Ascending aorta (tissue), 2 donors: ENCODE results near the gene NOTCH3. TPM values are rescaled to one million over a fixed set of nuclear protein-coding genes. Genes with fewer than 3 reads are reported as not detected.

Experiments
- DNase-seq, 2 donors: peaks; one replicate each; pipeline ENCODE4 v3.0.0-alpha.2; 2019; ENCODE audit warnings: low spot score in 2 of 2
- H3K27ac ChIP-seq, 2 donors: fragments of 200-600 bp; sonication (generic); one replicate each; pipeline ENCODE4 v1.5.1; 2016 to 2017; ENCODE audit warnings: mild to moderate bottlenecking in 1 of 2
- H3K27me3 ChIP-seq: fragments of 200-600 bp; sonication (generic); one replicate; pipeline ENCODE4 v1.5.1; 2017
- H3K36me3 ChIP-seq, 2 donors: fragments of 200-600 bp; sonication (generic); one replicate each; pipeline ENCODE4 v1.5.1; 2016
- H3K4me1 ChIP-seq, 2 donors: fragments of 200-600 bp; sonication (generic); one replicate each; pipeline ENCODE4 v1.5.1; 2016 to 2017; ENCODE audit warnings: mild to moderate bottlenecking in 1 of 2
- H3K4me3 ChIP-seq, 2 donors: fragments of 200-600 bp; sonication (generic); one replicate each; pipeline ENCODE4 v1.5.1; 2016 to 2017; ENCODE audit warnings: mild to moderate bottlenecking in 1 of 2
- H3K9me3 ChIP-seq, 2 donors: fragments of 200-600 bp; sonication (generic); one replicate each; pipeline ENCODE4 v1.5.1; 2016
- intact Hi-C: fragments of 100-400 bp; cut with DNase I; formaldehyde crosslinking; loops from one replicate; pipeline ENCODE4 v1.15.1; 2023
- total RNA-seq: library from RNA; depleted of rRNA; stranded (reverse); fragments of >200 nt; gene quantifications from one replicate; pipeline ENCODE4 v1.1.0, GENCODE V29; 2016
- TF ChIP-seq, protein P1 (sequence below), 3 experiments: fragments of 200-600 bp in 2 of 3; fragments of 450-650 bp in 1 of 3; sonication (generic) in 2 of 3; IDR thresholded peaks; one replicate each; pipeline ENCODE4 v1.5.1; 2016 to 2019; ENCODE audit warnings: antibody characterized with exemption in 3 of 3, mild to moderate bottlenecking in 1 of 3, moderate library complexity in 1 of 3

Gene NOTCH3
- 524 TPM for total RNA-seq

DNA sequence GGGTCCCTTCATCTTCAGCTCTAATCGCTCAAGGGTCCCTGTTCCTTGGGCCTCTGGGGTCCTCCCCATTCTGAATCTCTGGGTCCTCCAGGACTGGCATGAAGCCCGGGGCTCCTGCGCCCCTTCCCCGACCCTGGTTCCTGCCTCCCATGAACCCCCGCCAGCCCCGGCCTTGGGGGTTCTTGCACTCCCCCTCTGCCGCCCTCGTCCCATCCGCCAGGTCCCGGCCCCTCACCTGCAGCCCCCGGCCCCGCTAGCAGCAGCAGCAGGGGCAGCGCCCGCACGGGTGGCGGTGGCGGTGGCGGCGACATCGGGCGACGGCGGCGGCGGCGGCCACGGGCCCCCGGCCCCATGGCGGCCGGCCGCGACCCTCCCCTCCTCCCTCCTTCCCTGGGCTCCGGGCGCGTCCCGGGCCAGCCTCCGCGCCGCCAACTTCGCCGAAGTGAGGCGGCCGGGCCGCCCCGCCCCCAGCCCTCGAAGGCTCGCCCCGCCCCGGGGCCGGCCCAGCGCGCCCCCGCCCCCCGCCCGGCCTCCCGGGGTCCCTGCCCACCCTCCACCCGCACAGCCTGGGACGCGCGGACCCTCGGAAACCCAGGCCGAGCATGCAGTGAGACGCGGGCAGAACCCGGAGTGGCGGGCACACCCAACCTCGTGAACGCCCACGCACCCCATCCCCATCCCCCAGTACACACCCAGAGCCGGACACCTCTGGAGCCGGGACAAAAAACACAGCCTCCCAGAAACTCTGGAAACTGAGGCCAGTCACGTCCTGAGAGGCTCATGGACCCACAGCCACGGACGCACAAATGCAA, at the start of gene NOTCH3:
Gene NOTCH3 (minus strand): TSS at position 443 of the 812 bp plus-strand sequence. CDS start 90 bp downstream, at position 353.
- peak within 1 kb of the TSS; percentile 96 for H3K27ac ChIP-seq
- H3K36me3 ChIP-seq, result no peaks in the 10 kb centered on the region
- H3K9me3 ChIP-seq, result no peaks in the 10 kb centered on the region
- peaks cover 0 to 32% of the 10 kb centered on the region in 2 donors for H3K4me1 ChIP-seq
- no peaks in the 10 kb centered on the region for H3K27me3 ChIP-seq
- intact Hi-C loops, result no loop called here
- H3K4me3 ChIP-seq, result peak within 1 kb of the TSS; percentile 75 to 94
- no peak for DNase-seq
- TF ChIP-seq, protein P1, sequence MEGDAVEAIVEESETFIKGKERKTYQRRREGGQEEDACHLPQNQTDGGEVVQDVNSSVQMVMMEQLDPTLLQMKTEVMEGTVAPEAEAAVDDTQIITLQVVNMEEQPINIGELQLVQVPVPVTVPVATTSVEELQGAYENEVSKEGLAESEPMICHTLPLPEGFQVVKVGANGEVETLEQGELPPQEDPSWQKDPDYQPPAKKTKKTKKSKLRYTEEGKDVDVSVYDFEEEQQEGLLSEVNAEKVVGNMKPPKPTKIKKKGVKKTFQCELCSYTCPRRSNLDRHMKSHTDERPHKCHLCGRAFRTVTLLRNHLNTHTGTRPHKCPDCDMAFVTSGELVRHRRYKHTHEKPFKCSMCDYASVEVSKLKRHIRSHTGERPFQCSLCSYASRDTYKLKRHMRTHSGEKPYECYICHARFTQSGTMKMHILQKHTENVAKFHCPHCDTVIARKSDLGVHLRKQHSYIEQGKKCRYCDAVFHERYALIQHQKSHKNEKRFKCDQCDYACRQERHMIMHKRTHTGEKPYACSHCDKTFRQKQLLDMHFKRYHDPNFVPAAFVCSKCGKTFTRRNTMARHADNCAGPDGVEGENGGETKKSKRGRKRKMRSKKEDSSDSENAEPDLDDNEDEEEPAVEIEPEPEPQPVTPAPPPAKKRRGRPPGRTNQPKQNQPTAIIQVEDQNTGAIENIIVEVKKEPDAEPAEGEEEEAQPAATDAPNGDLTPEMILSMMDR (IDR thresholded peaks at IDR 0.05), result no peak

DNA sequence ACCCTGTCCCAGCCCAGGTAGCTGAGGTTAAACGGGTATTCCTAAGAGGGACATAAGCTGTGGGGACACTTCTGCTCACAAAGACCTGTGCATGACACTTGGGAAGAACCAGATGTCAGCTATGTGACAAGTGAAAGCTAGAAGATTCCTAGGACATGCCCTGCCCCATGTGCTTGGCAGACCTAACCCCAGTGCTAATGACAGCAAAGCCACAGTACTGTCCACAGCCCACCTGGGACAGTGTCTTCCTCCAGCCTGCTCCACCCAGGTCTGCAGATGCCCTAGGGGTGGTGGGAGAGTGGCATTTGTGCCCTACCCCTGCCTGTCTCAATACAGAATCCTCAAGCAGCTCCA, 49.8 kb upstream of the NOTCH3 start:
- H3K27me3 ChIP-seq, result no peaks in the 10 kb centered on the region
- intact Hi-C loops, result loop anchor here (2.0 to 5.0 kb wide), 4 partner anchors 123 to 1082 kb away; partner anchors contain the start of genes SYDE1 and WIZ
- TF ChIP-seq, protein P1 (IDR thresholded peaks at IDR 0.05), result no peak
- peak overlapping the region; percentile 34 to 46 for H3K4me3 ChIP-seq
- peaks cover 29 to 42% of the 10 kb centered on the region in 2 donors for H3K36me3 ChIP-seq
- H3K9me3 ChIP-seq, result no peaks in the 10 kb centered on the region
- peaks cover 49 to 77% of the 10 kb centered on the region in 2 donors for H3K4me1 ChIP-seq
- DNase-seq, result no peak
- H3K27ac ChIP-seq, result peak overlapping the region; percentile 96 to 99

DNA sequence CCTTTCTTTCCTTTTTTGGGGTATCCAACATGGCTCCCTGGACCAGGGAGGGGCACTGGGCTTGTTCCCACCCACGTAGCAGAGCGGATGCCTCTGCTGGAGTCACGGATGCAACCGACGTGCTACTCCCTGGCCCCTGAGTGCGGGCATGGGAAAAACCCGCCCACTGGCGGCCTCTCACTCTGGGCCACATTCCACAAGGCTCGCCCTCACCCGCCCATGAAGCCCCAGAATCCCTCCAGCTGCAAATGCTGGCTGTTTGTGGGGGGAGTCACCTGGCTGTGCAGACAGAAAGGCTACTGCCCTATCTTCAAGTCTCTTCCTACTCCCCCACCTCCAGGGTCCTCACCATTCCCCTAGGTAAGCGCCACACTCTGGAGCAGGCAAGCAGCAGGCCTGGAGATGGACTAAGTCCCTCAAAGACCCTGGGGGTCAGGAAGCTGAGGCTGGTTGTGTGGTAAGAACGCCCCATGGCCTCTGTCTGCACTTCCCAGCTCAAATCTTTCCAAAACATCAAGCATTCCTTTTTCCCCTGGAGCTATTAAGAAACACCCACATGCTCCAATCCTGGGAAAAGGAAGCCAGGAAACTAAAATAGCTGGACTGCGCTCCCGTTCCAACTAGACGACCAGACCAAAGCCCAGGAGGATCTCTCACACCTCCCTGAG, 49.3 kb upstream of the NOTCH3 start:
- intact Hi-C loops, result loop anchor here (2.0 to 5.0 kb wide), 5 partner anchors 38 to 1082 kb away; partner anchors contain the start of genes SYDE1 and WIZ
- H3K9me3 ChIP-seq, result no peaks in the 10 kb centered on the region
- H3K27me3 ChIP-seq, result no peaks in the 10 kb centered on the region
- H3K27ac ChIP-seq, result peak overlapping the region; percentile 96 to 99
- DNase-seq, result peak in 1 of 2 donors; percentile 90
- peak overlapping the region; percentile 34 to 46 for H3K4me3 ChIP-seq
- peaks cover 53 to 82% of the 10 kb centered on the region in 2 donors for H3K4me1 ChIP-seq
- TF ChIP-seq, protein P1 (IDR thresholded peaks at IDR 0.05), result no peak
- peaks cover 24 to 40% of the 10 kb centered on the region in 2 donors for H3K36me3 ChIP-seq

DNA sequence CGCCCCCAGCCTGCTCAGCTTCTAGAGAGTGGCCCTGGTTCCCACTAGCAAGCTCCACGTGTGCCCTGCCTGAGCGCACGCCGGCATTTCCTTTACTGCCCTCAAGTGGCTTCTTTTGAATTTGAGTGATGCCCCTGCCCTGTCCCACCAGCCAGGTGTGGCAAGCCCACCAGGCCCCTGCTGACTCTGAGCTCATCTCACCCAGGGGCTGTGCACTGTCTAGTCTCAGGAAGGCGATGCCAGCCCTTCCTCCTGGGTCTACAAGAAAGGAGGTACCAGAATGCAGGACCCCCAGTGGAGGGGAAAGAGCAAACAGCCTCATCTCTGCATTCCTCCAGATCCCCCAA, 48.7 kb upstream of the NOTCH3 start:
- Histone ChIP-seq H3K27me3 (no peaks in the 10 kb centered on the region), H3K4me3 (peak overlapping the region; percentile 19 to 46), H3K36me3 (peaks cover 19 to 36% of the 10 kb centered on the region in 2 donors), H3K9me3 (no peaks in the 10 kb centered on the region), H3K27ac (peak overlapping the region; percentile 96 to 99), H3K4me1 (peaks cover 57 to 88% of the 10 kb centered on the region in 2 donors)
- TF ChIP-seq, protein P1 (IDR thresholded peaks at IDR 0.05), result no peak
- intact Hi-C loops, result loop anchor here (5.0 kb wide), 1 partner anchor 37 kb away; no protein-coding TSS in a partner anchor
- no peak for DNase-seq

DNA sequence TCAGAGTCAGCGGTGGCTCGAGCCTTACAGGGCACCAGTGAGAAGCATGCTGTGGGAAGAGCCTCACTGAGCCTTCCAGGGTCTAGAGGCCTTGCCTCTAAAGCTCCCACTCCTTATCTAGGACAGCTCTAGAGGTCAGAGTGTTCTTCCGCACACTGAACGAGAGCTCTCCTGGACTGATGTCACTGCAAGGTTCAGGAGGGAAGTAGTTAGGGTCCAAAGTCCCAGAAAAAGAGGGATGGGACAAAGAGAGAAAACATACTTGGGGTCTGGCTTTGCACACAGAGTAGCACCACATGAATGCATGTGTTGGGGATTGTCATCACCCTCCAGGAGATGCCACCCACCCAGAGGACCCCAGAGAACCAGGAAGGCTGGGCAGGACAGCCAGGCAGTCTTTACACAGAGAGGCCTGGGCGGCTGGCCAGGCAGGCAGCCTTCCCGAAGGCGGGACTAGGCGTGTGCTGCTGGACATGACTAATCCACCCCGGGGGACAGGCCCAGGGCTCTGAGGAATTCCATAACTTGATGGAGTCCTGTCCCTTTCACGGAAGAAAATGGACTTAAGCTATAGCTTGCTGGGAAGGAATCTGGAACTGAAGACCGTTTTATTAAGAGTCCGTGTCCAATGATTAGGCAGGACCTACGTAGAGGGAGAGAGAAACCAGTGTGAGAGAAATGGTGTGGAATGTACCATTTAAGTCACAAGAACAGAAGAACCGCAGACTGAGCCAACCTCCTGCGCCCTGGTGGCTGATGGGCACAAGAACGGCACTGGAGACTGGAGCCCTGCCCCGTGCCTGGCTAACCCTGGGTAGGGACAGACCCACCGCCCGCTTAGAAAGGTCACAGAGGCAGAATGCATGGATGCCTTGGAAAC, 48.1 kb upstream of the NOTCH3 start:
- TF ChIP-seq, protein P1 (IDR thresholded peaks at IDR 0.05), result no peak
- Histone ChIP-seq H3K4me1 (peaks cover 57 to 88% of the 10 kb centered on the region in 2 donors), H3K27ac (peak overlapping the region; percentile 96 to 99), H3K9me3 (no peaks in the 10 kb centered on the region), H3K4me3 (peak overlapping the region in 1 of 2 donors; percentile 46), H3K27me3 (no peaks in the 10 kb centered on the region), H3K36me3 (peaks cover 19 to 36% of the 10 kb centered on the region in 2 donors)
- intact Hi-C loops, result loop anchor here (5.0 kb wide), 1 partner anchor 37 kb away; no protein-coding TSS in a partner anchor
- peak; percentile 54 to 96 for DNase-seq
